Mesendoderm (in vitro differentiated cells): Measurements from ENCODE around the gene GPR152.
A peak's percentile ranks its signal among the peaks of the same experiment; 100 is the strongest.

Source experiments
- DNase-seq: peaks from one replicate; pipeline ENCODE4 v3.0.0; 2013
- H2AK5ac ChIP-seq: 2 replicates; pipeline ENCODE4 v1.6.1; 2013; ENCODE audit warnings: low read length, inconsistent platforms
- H2BK120ac ChIP-seq: 2 replicates; pipeline ENCODE4 v1.6.1; 2013; ENCODE audit warnings: low read depth, mild to moderate bottlenecking, low read length, moderate library complexity, mixed read lengths
- H2BK15ac ChIP-seq: replicated peaks from 2 replicates; pipeline ENCODE4 v1.6.1; 2013; ENCODE audit warnings: low read depth, mild to moderate bottlenecking, moderate library complexity
- H2BK5ac ChIP-seq: 2 replicates; pipeline ENCODE4 v1.6.1; 2013; ENCODE audit warnings: low read length, inconsistent platforms
- H3K18ac ChIP-seq: 2 replicates; pipeline ENCODE4 v1.6.1; 2013; ENCODE audit warnings: mild to moderate bottlenecking, low read length, mixed read lengths
- H3K23ac ChIP-seq: one replicate; pipeline ENCODE4 v1.6.1; 2013; ENCODE audit warnings: low read length
- H3K27ac ChIP-seq: 2 replicates; pipeline ENCODE4 v1.5.1; 2013; ENCODE audit warnings: low read depth, mild to moderate bottlenecking, inconsistent platforms, low read length, moderate library complexity
- H3K27me3 ChIP-seq: 2 replicates; pipeline ENCODE4 v1.6.1; 2013; ENCODE audit warnings: low read length, control low read depth, mild to moderate bottlenecking, inconsistent platforms; ENCODE audit not compliant: insufficient read depth, poor library complexity
- H3K36me3 ChIP-seq: 2 replicates; pipeline ENCODE4 v1.6.1; 2013; ENCODE audit warnings: low read length, inconsistent platforms; ENCODE audit not compliant: control insufficient read depth, insufficient read depth
- H3K4ac ChIP-seq: one replicate; pipeline ENCODE4 v1.6.1; 2013; ENCODE audit warnings: low read depth, mild to moderate bottlenecking, low read length, moderate library complexity
- H3K4me1 ChIP-seq: 2 replicates; pipeline ENCODE4 v1.6.1; 2013; ENCODE audit warnings: low read depth, low read length, inconsistent platforms; ENCODE audit not compliant: control insufficient read depth
- H3K4me2 ChIP-seq: 2 replicates; pipeline ENCODE4 v1.6.1; 2013; ENCODE audit warnings: low read length
- H3K4me3 ChIP-seq: 2 replicates; pipeline ENCODE4 v1.5.1; 2013; ENCODE audit warnings: mild to moderate bottlenecking, low read length
- H3K56ac ChIP-seq: one replicate; pipeline ENCODE4 v1.6.1; 2013; ENCODE audit warnings: low read length
- H3K79me1 ChIP-seq: 2 replicates; pipeline ENCODE4 v1.6.1; 2013; ENCODE audit warnings: low read length, inconsistent platforms
- H3K79me2 ChIP-seq: 2 replicates; pipeline ENCODE4 v1.6.1; 2013; ENCODE audit warnings: mild to moderate bottlenecking, low read length; ENCODE audit not compliant: control insufficient read depth, insufficient read depth
- H3K9ac ChIP-seq: 2 replicates; pipeline ENCODE4 v1.6.1; 2013; ENCODE audit warnings: low read length, inconsistent platforms
- H4K5ac ChIP-seq: one replicate; pipeline ENCODE4 v1.6.1; 2013; ENCODE audit warnings: low read length
- H4K8ac ChIP-seq: one replicate; pipeline ENCODE4 v1.6.1; 2013; ENCODE audit warnings: low read depth, mild to moderate bottlenecking, control low read depth, low read length, moderate library complexity
- WGBS: extraction: QIAGEN DNeasy Blood & Tissue Kit; methylation state at CpG from one replicate; pipeline ENCODE4 v1.1.7; 2013; ENCODE audit warnings: low lambda C conversion rate, missing lambda C conversion rate; ENCODE audit not compliant: insufficient coverage; ENCODE audit errors: extremely low coverage; 5-methylcytosine and 5-hydroxymethylcytosine counted together

Gene GPR152

DNA sequence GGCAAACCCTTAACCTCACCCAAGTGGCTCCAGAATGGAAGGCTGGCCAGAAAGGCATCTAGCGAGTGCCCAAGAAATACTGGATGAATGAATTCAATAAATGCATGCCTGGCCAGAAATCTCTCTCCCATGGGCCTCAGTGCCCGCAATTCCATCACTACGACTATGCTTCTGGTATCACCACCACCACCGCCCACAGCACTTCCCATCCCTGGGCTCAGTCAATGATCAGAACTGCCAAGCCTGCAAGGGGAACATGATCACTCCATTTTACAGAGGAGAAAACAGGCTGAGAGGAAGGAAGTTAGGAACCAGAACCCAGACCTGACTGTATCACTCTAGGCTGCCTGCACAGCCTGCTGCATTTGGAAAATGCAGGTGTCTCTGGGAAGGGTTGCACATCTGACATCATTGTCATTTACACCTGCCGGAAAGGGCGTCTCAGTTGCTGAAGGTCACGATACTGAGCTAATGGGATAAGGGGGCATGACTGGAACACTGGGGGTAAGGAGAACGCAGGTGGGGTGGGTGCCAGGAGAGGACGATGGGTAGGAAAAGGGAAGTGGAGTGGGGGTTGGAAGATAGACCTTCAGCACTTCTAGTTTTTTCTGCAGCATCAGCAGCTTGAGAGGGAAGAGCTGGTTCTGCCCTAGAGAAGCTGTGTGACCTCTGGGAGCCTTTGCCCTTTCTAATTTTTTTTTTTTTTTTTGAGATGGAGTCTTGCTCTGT, 3.2 kb downstream of the GPR152 start:
- Histone ChIP-seq H2BK15ac (no peak overlapping the region), H3K4me2 (no peak overlapping the region), H3K4me1 (no peaks in the 10 kb centered on the region), H4K5ac (no peak overlapping the region), H3K9ac (no peak overlapping the region), H3K27ac (no peak overlapping the region), H3K18ac (no peak overlapping the region), H2BK120ac (no peak overlapping the region), H2BK5ac (no peak overlapping the region), H3K79me2 (no peaks in the 10 kb centered on the region), H3K23ac (no peak overlapping the region), H3K4ac (no peak overlapping the region), H3K79me1 (no peaks in the 10 kb centered on the region), H3K27me3 (no peaks in the 10 kb centered on the region), H3K36me3 (no peaks in the 10 kb centered on the region), H3K56ac (no peak overlapping the region), H4K8ac (no peak overlapping the region), H2AK5ac (no peak overlapping the region), H3K4me3 (no peak overlapping the region)
- no CpG with 5 or more reads among the region's 9 CpGs for WGBS
- no peak for DNase-seq

DNA sequence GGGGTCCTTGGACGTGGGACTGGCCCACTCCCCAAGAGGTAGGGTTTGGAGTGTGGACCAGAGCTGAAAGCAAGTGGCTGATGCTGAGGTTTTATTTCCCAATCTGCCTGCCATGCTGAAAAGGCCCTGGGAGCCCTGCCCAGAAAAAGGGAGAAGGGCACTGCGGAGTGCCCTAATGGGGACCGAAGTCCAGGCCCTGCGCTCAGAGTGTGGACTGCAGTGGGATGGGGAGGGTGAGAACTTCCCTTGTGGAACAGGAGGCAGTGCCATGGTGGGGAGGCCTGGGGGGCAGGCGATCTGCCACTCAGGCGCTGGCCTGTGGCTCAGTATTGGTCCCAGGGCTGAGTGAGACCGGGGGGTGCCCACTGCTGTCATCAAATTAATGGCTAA, 4.3 kb downstream of the GPR152 start:
- no peak overlapping the region for H3K4me3 ChIP-seq

DNA sequence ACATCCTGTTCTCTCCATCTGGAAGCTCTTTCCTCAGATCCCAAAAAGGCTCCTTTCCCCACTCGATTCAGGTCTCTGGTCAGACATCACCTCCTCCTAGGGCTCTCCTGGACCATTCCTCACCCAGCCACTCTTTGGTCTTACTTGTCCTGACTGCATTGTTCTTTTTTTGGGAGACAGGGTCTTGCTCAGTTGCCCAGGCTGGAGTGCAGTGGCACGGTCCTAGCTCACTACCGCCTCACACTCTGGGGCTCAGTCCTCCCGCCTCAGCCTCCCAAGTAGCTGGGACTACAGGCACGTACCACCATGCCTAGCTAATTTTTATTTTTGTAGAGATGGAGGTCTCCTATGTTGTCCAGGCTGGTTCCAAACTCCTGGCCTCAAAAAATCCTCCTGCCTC, 7.0 kb downstream of the GPR152 start:
- Histone ChIP-seq H3K27ac (no peak overlapping the region), H3K4ac (no peak overlapping the region), H2BK5ac (no peak overlapping the region), H3K79me1 (no peaks in the 10 kb centered on the region), H3K4me3 (no peak overlapping the region), H4K5ac (no peak overlapping the region), H3K9ac (no peak overlapping the region), H2BK120ac (no peak overlapping the region), H3K23ac (no peak overlapping the region), H2BK15ac (no peak overlapping the region), H3K56ac (no peak overlapping the region), H3K4me1 (no peaks in the 10 kb centered on the region), H4K8ac (no peak overlapping the region), H3K4me2 (no peak overlapping the region), H3K27me3 (no peaks in the 10 kb centered on the region), H3K36me3 (no peaks in the 10 kb centered on the region), H3K79me2 (no peaks in the 10 kb centered on the region), H3K18ac (no peak overlapping the region), H2AK5ac (no peak overlapping the region)
- WGBS, result no CpG with 5 or more reads among the region's 5 CpGs
- no peak for DNase-seq

More for the DNA sequence above, 4.3 kb downstream of the GPR152 start:
- Histone ChIP-seq H3K79me2 (no peaks in the 10 kb centered on the region), H3K23ac (no peak overlapping the region), H3K9ac (no peak overlapping the region), H3K27me3 (no peaks in the 10 kb centered on the region), H3K4me2 (no peak overlapping the region), H2BK5ac (no peak overlapping the region), H3K36me3 (no peaks in the 10 kb centered on the region), H2BK15ac (no peak overlapping the region), H2AK5ac (no peak overlapping the region), H4K5ac (no peak overlapping the region), H3K4ac (no peak overlapping the region), H3K56ac (no peak overlapping the region), H3K79me1 (no peaks in the 10 kb centered on the region), H3K27ac (no peak overlapping the region), H3K18ac (no peak overlapping the region), H2BK120ac (no peak overlapping the region), H3K4me1 (no peaks in the 10 kb centered on the region), H4K8ac (no peak overlapping the region)
- WGBS, result no CpG with 5 or more reads among the region's 7 CpGs
- no peak for DNase-seq

DNA sequence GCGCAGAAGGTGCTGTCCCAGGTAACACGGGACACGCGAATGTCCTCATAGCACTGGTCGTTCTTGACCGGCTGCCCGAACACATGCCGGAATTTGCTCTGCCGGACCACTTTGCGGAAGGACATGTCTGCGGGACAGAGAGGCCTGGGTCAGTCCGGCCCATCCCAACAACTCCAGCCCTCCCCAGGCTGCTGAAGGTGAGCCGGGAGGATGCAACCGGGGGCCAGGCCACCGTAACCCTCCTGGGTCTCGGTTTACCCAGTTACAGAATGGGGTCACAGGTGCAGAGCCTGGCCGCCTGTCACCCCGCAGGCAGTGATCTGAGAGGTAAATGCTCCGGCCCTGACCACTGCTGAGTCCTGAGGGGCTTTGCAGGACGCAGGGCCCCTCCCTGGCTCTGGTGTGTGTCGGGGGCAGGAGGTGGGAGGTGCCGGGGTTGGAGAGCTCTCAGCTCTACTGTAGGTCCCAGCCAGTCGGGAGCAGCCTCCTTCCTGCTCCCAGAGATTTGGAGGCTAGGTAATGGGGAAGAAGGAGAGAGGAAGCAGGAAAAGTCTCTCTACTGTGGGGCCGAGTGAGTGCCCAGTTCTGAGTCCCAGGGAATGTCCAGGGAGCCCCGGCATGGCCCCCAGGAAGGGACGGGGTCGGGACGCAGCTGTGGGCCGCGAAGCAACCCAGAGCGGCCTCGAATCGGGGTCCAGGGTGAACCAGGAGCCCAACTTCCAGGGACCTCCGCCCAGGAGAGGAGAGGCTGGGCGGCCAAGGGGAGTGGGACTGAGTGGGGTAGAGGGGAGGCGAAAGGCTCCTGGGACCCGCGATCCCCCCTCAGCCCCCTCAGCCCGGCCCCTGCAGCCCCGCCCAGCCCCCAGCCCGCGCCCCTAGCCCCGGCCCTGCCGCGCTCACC, 9.8 kb downstream of the GPR152 start:
- DNase-seq, result peak; percentile 24
- Histone ChIP-seq H3K4me3 (peak overlapping the region; percentile 79), H3K27ac (no peak overlapping the region), H4K5ac (no peak overlapping the region), H2AK5ac (no peak overlapping the region), H3K56ac (peak overlapping the region; percentile 91), H4K8ac (no peak overlapping the region), H3K4me2 (peak overlapping the region; percentile 22), H2BK5ac (no peak overlapping the region), H3K79me1 (no peaks in the 10 kb centered on the region), H3K4ac (peak overlapping the region; percentile 76), H2BK15ac (no peak overlapping the region), H3K23ac (peak overlapping the region; percentile 7), H3K18ac (peak overlapping the region; percentile 61), H3K9ac (peak overlapping the region; percentile 94), H3K4me1 (no peaks in the 10 kb centered on the region), H3K27me3 (no peaks in the 10 kb centered on the region), H3K36me3 (no peaks in the 10 kb centered on the region), H2BK120ac (no peak overlapping the region), H3K79me2 (no peaks in the 10 kb centered on the region)
- WGBS, result no CpG with 5 or more reads among the region's 45 CpGs

DNA sequence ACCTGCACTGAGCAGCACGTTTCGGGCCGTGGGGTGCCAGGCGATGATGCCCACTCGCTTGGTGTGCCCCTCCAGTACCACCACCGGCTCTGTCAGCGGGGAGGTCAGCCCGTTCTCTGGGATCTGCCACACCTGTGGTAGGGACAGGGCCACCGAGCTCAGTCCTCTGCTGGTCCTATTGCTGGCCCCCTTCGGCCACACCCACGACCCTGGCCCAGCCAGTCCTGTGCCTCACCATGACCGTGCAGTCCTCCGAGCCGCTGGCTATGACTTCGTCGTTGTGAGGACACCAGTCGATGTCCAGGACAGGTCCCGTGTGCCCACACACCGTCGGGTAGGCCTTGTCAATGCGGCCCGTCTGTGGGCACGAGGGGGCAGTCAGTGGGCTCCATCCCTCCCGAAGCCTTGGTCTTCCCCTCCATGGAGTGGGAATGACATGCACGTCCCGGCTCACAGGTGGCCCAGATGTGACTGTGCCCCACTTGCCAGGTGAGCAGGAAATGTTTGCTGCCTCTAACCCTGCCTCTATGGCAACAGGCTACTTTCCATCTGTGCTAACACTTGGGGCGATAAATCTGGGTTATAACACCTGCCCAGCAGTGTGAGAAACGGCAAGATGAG, 10.7 kb downstream of the GPR152 start:
- no peaks in the 10 kb centered on the region for H3K36me3 ChIP-seq
- no peaks in the 10 kb centered on the region for H3K4me1 ChIP-seq
- H2AK5ac ChIP-seq, result no peak overlapping the region
- H3K4me2 ChIP-seq, result no peak overlapping the region
- H3K27me3 ChIP-seq, result no peaks in the 10 kb centered on the region
- no peaks in the 10 kb centered on the region for H3K79me1 ChIP-seq
- no peaks in the 10 kb centered on the region for H3K79me2 ChIP-seq
- H2BK5ac ChIP-seq, result no peak overlapping the region
- H3K4ac ChIP-seq, result no peak overlapping the region
- H3K4me3 ChIP-seq, result no peak overlapping the region
- H3K9ac ChIP-seq, result no peak overlapping the region
- no peak overlapping the region for H2BK15ac ChIP-seq
- no peak overlapping the region for H2BK120ac ChIP-seq
- no peak overlapping the region for H3K23ac ChIP-seq
- no peak overlapping the region for H3K56ac ChIP-seq
- H4K8ac ChIP-seq, result no peak overlapping the region
- no peak for DNase-seq
- no CpG with 5 or more reads among the region's 28 CpGs for WGBS
- H3K18ac ChIP-seq, result no peak overlapping the region
- H3K27ac ChIP-seq, result no peak overlapping the region
- no peak overlapping the region for H4K5ac ChIP-seq
